BLaER1 treated with 17β-estradiol and CSF1 and Interleukin-3, amounts not matched to agents 10 nM and 100 nM (cell line): ENCODE results near the gene TMED1.
A peak's percentile ranks its signal among the peaks of the same experiment; 100 is the strongest.
"Not testable (repeated sequence)": the region's sequence is repeated elsewhere in the genome, so short reads cannot be mapped to it uniquely, and the experiment has no call there.

Experiments used
- H3K27ac ChIP-seq, 11 experiments: shearing (Covaris generic); formaldehyde crosslinking; 2 replicates each; pipeline ENCODE4 v1.8.1; 2022
- H3K27me3 ChIP-seq, 11 experiments: shearing (Covaris generic); formaldehyde crosslinking; 2 replicates each; pipeline ENCODE4 v1.8.1; 2022
- H3K36me3 ChIP-seq, 11 experiments: shearing (Covaris generic); formaldehyde crosslinking; 2 replicates each; pipeline ENCODE4 v1.8.1; 2022
- H3K4me1 ChIP-seq, 10 experiments: shearing (Covaris generic); formaldehyde crosslinking; 2 replicates each; pipeline ENCODE4 v1.8.1; 2022
- H3K4me2 ChIP-seq, 11 experiments: shearing (Covaris generic); formaldehyde crosslinking; 2 replicates each; pipeline ENCODE4 v1.8.1; 2022
- H3K4me3 ChIP-seq, 10 experiments: shearing (Covaris generic); formaldehyde crosslinking; 2 replicates each; pipeline ENCODE4 v1.8.1; 2022
- H3K9ac ChIP-seq, 11 experiments: shearing (Covaris generic); formaldehyde crosslinking; 2 replicates each; pipeline ENCODE4 v1.8.1; 2022
- H3K9me3 ChIP-seq, 11 experiments: shearing (Covaris generic); formaldehyde crosslinking; replicated peaks in 1 of 11; 2 replicates each; pipeline ENCODE4 v1.8.1; 2022
- H4K20me1 ChIP-seq, 11 experiments: shearing (Covaris generic); formaldehyde crosslinking; 2 replicates each; pipeline ENCODE4 v1.8.1; 2022
- Cebpa-rat ChIP-seq, 11 experiments: shearing (Covaris generic); IDR thresholded peaks; 2 replicates each; pipeline ENCODE4 v1.8.1; 2022

Gene TMED1, protein sequence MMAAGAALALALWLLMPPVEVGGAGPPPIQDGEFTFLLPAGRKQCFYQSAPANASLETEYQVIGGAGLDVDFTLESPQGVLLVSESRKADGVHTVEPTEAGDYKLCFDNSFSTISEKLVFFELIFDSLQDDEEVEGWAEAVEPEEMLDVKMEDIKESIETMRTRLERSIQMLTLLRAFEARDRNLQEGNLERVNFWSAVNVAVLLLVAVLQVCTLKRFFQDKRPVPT

GRCh38 chr19:10835754-10836478 is at the start of gene TMED1:
Gene TMED1 (minus strand): TSS chr19:10836212. CDS start chr19:10836191, 21 bp downstream.
- TF ChIP-seq Cebpa-rat (IDR thresholded peaks at IDR 0.05), result no peak
- peaks cover 14 to 39% (median 29%) of the 10 kb centered on the region in 11 experiments; a peak in 20 of 22 replicates for H3K9me3 ChIP-seq
- peaks cover 30 to 45% (median 42%) of the 10 kb centered on the region in 11 experiments for H3K36me3 ChIP-seq

GRCh38 chr19:10885201-10886169 is 49.5 kb upstream of the TMED1 start:
- Histone ChIP-seq H3K4me3 (no peak overlapping the region), H3K27ac (no peak overlapping the region), H3K36me3 (peaks cover 7 to 43% (median 32%) of the 10 kb centered on the region in 11 experiments; a peak in 20 of 22 replicates), H3K9me3 (no peaks in the 10 kb centered on the region), H3K4me2 (no peak overlapping the region), H4K20me1 (peaks cover 85 to 100% (median 97%) of the 10 kb centered on the region in 11 experiments), H3K27me3 (no peaks in the 10 kb centered on the region), H3K4me1 (peaks cover 30 to 51% (median 41%) of the 10 kb centered on the region in 10 experiments), H3K9ac (no peak overlapping the region)
- no peak for TF ChIP-seq Cebpa-rat (IDR thresholded peaks at IDR 0.05)

More at GRCh38 chr19:10835754-10836478, at the start of gene TMED1:
- Histone ChIP-seq H3K27me3 (no peaks in the 10 kb centered on the region), H4K20me1 (peaks cover 16 to 44% (median 40%) of the 10 kb centered on the region in 11 experiments; a peak in 21 of 22 replicates), H3K4me2 (peak within 1 kb of the TSS; percentile 72 to 82 (median 80)), H3K9ac (peak within 1 kb of the TSS; percentile 84 to 97 (median 93)), H3K4me3 (peak within 1 kb of the TSS; percentile 61 to 79 (median 70)), H3K4me1 (peaks cover 7 to 17% (median 14%) of the 10 kb centered on the region in 10 experiments; a peak in 17 of 20 replicates), H3K27ac (peak within 1 kb of the TSS; percentile 90 to 98 (median 94))

DNA sequence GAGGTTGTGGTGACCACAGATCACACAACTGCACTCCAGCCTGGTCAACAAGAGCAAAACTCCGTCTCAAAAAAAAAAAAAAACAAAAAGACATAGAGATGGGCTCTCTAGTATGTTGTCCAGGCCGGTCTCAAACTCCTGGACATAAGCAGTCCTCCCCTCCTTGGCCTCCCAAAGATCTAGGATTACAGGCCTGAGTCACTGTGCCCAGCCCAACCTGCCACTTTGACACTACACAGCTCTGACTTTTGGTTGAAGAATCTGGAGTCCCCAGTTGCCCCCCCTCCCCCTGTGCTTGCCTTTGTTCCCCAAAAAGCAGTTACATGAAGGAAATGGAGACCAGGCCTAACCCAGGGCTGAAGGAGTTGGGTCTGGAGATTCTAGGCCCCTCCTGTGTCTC is 48.3 kb upstream of the TMED1 start:
- H3K4me1 ChIP-seq, result peaks cover 42 to 63% (median 53%) of the 10 kb centered on the region in 10 experiments
- H4K20me1 ChIP-seq, result peaks cover 87 to 100% (median 98%) of the 10 kb centered on the region in 11 experiments
- H3K9me3 ChIP-seq, result no peaks in the 10 kb centered on the region
- no peak for TF ChIP-seq Cebpa-rat (IDR thresholded peaks at IDR 0.05)
- no peaks in the 10 kb centered on the region for H3K27me3 ChIP-seq
- no peak overlapping the region for H3K4me3 ChIP-seq
- H3K9ac ChIP-seq, result peak overlapping the region in 2 of 11 experiments; percentile 10 to 26; a peak in 1 of 22 replicates
- H3K27ac ChIP-seq, result peak overlapping the region in 2 of 11 experiments; percentile 26; a peak in 5 of 22 replicates
- peaks cover 7 to 53% (median 33%) of the 10 kb centered on the region in 11 experiments; a peak in 20 of 22 replicates for H3K36me3 ChIP-seq
- peak overlapping the region in 3 of 11 experiments; percentile 21 to 44 (median 29); a peak in 4 of 22 replicates for H3K4me2 ChIP-seq

GRCh38 chr19:10882108-10882457 is 46.1 kb upstream of the TMED1 start:
- Histone ChIP-seq H3K27me3 (no peaks in the 10 kb centered on the region), H3K36me3 (peaks cover 7 to 45% (median 30%) of the 10 kb centered on the region in 11 experiments; a peak in 20 of 22 replicates), H3K9ac (peak overlapping the region in 4 of 11 experiments; percentile 2 to 49 (median 39); a peak in 6 of 22 replicates), H3K4me3 (no peak overlapping the region), H3K9me3 (no peaks in the 10 kb centered on the region), H3K4me2 (peak overlapping the region in 9 of 11 experiments; percentile 31 to 82 (median 68); a peak in 17 of 22 replicates), H3K27ac (peak overlapping the region in 4 of 11 experiments; percentile 5 to 74 (median 29); a peak in 3 of 22 replicates), H4K20me1 (peaks cover 79 to 100% (median 93%) of the 10 kb centered on the region in 11 experiments), H3K4me1 (peaks cover 57 to 79% (median 64%) of the 10 kb centered on the region in 10 experiments)
- TF ChIP-seq Cebpa-rat (IDR thresholded peaks at IDR 0.05), result no peak

- Histone ChIP-seq H4K20me1 (peaks cover 75 to 100% (median 93%) of the 10 kb centered on the region in 11 experiments), H3K27ac (peak overlapping the region in 5 of 11 experiments; percentile 5 to 74 (median 23); a peak in 5 of 22 replicates), H3K9ac (peak overlapping the region in 8 of 11 experiments; percentile 2 to 52 (median 34); a peak in 10 of 22 replicates)
Observed at GRCh38 chr19:10881403-10882107, 45.5 kb upstream of the TMED1 start.

DNA sequence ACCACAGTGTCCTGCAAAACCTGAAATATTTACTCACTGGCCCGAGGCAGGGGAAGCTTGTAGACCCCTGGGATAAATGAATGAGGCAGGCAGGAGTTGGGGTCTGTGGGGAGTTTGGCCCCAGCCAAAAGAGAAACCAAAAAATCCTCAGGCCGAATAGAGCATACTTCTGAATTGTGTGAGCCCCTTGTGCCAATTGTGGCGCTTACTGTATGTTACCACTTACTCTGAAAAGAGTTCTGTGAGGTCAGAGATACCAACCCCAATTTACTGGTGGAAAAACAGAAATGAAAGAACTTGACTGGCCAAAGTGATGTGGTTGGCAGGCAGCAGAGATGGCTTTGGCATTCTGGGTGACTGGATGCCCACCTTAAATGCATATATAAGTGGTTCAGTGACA is 42.2 kb upstream of the TMED1 start:
- TF ChIP-seq Cebpa-rat (IDR thresholded peaks at IDR 0.05), result no peak
- Histone ChIP-seq H3K4me3 (peak overlapping the region in 5 of 10 experiments; percentile 4 to 17 (median 13); a peak in 5 of 20 replicates), H3K4me2 (peak overlapping the region; percentile 56 to 97 (median 77)), H3K27me3 (no peaks in the 10 kb centered on the region), H3K4me1 (peaks cover 83 to 91% (median 89%) of the 10 kb centered on the region in 10 experiments), H4K20me1 (peaks cover 44 to 100% (median 80%) of the 10 kb centered on the region in 11 experiments), H3K27ac (peak overlapping the region; percentile 51 to 84 (median 72)), H3K9me3 (no peaks in the 10 kb centered on the region), H3K9ac (peak overlapping the region; percentile 40 to 96 (median 67); a peak in 21 of 22 replicates), H3K36me3 (peaks cover 17 to 49% (median 27%) of the 10 kb centered on the region in 11 experiments; a peak in 19 of 22 replicates)

More at GRCh38 chr19:10881403-10882107, 45.5 kb upstream of the TMED1 start:
- H3K4me1 ChIP-seq, result peaks cover 58 to 79% (median 64%) of the 10 kb centered on the region in 10 experiments
- H3K9me3 ChIP-seq, result no peaks in the 10 kb centered on the region
- TF ChIP-seq Cebpa-rat (IDR thresholded peaks at IDR 0.05), result no peak
- no peaks in the 10 kb centered on the region for H3K27me3 ChIP-seq
- peaks cover 7 to 45% (median 29%) of the 10 kb centered on the region in 11 experiments; a peak in 20 of 22 replicates for H3K36me3 ChIP-seq
- no peak overlapping the region for H3K4me3 ChIP-seq
- H3K4me2 ChIP-seq, result peak overlapping the region; percentile 0 to 82 (median 63); a peak in 17 of 22 replicates

GRCh38 chr19:10877608-10878007 is 41.6 kb upstream of the TMED1 start:
- H3K36me3 ChIP-seq, result peaks cover 11 to 42% (median 21%) of the 10 kb centered on the region in 11 experiments; a peak in 18 of 22 replicates
- H3K4me3 ChIP-seq, result peak overlapping the region in 4 of 10 experiments; percentile 4 to 24 (median 15); a peak in 2 of 20 replicates
- peak overlapping the region; percentile 51 to 84 (median 72) for H3K27ac ChIP-seq
- peaks cover 38 to 100% (median 77%) of the 10 kb centered on the region in 11 experiments for H4K20me1 ChIP-seq
- H3K9me3 ChIP-seq, H3K27me3 ChIP-seq: not testable (repeated sequence)
- peaks cover 88 to 97% (median 96%) of the 10 kb centered on the region in 10 experiments for H3K4me1 ChIP-seq
- H3K9ac ChIP-seq, result peak overlapping the region; percentile 40 to 96 (median 67); a peak in 21 of 22 replicates
- H3K4me2 ChIP-seq, result peak overlapping the region; percentile 56 to 97 (median 77)
